NCI-H345 treated with DMSO at 0.1 percent for 48 hours (cell line): Measurements from ENCODE around the gene STEEP1.

Source experiments
- DNase-seq: peaks from one replicate; lab custom pipeline; 2025; ENCODE audit not compliant: unreplicated experiment; lab: John Stamatoyannopoulos, UW

STEEP1 gene

GRCh38 chrX:119565107-119565663 is at the start of gene STEEP1:
Gene STEEP1, minus strand, starts transcription at chrX:119565409. Its CDS starts 54 bp downstream, at chrX:119565355.
- DNase-seq: peak; percentile 83

- no peak for DNase-seq
Measured at GRCh38 chrX:119614776-119615175, 49.6 kb upstream of the STEEP1 start.

- no peak for DNase-seq
Measured at GRCh38 chrX:119607018-119607389, 41.8 kb upstream of the STEEP1 start.

- peak; percentile 80 for DNase-seq
Measured at GRCh38 chrX:119606280-119607017, 41.2 kb upstream of the STEEP1 start, which contains the start of gene NKRF. Gene NKRF, minus strand, starts transcription at chrX:119606424.

GRCh38 chrX:119605464-119606279 is 40.5 kb upstream of the STEEP1 start:
- peak; percentile 2 for DNase-seq

- DNase-seq: no peak
Measured at GRCh38 chrX:119604766-119605463, 39.7 kb upstream of the STEEP1 start.

- DNase-seq: no peak
Measured at GRCh38 chrX:119602701-119603255, 37.6 kb upstream of the STEEP1 start.

GRCh38 chrX:119589810-119590209 is 24.6 kb upstream of the STEEP1 start:
- no peak for DNase-seq

- DNase-seq: no peak
Measured at GRCh38 chrX:119583431-119584059, 18.3 kb upstream of the STEEP1 start.

- no peak for DNase-seq
Measured at GRCh38 chrX:119579414-119579813, 14.2 kb upstream of the STEEP1 start.

- peak; percentile 75 for DNase-seq
Measured at GRCh38 chrX:119574394-119575266, 9.4 kb upstream of the STEEP1 start, which contains the start of gene UBE2A. Gene UBE2A, plus strand, starts transcription at chrX:119574563. Its CDS starts 149 bp downstream, at chrX:119574712.

GRCh38 chrX:119573840-119574393 is 8.7 kb upstream of the STEEP1 start:
- no peak for DNase-seq

GRCh38 chrX:119573222-119573621 is 8.0 kb upstream of the STEEP1 start:
- no peak for DNase-seq

- DNase-seq: no peak
Measured at GRCh38 chrX:119570351-119570835, 5.2 kb upstream of the STEEP1 start.

GRCh38 chrX:119552508-119552907 is 12.7 kb downstream of the STEEP1 start:
- no peak for DNase-seq

GRCh38 chrX:119549327-119550016 is 15.7 kb downstream of the STEEP1 start:
- DNase-seq: no peak

GRCh38 chrX:119541188-119541587 is 24.0 kb downstream of the STEEP1 start:
- no peak for DNase-seq

GRCh38 chrX:119539872-119540271 is 25.3 kb downstream of the STEEP1 start:
- no peak for DNase-seq
